SK-N-SH treated with all-trans-retinoic acid at 6 μM for 48 hours (cell line): Measurements from ENCODE around the gene CTNND2.

Experiments
- ATAC-seq: fragments of 200-7000 bp; cut with Tn5 transposase; 3 replicates; pipeline ENCODE4 v1.9.1; 2020; ENCODE audit warnings: mild to moderate bottlenecking, moderate library complexity
- ARNTL ChIP-seq: fragments of 450-650 bp; formaldehyde crosslinking; IDR thresholded peaks from 2 replicates; pipeline ENCODE4 v1.5.0; 2020; ENCODE audit warnings: low read depth, mild to moderate bottlenecking, moderate library complexity, borderline replicate concordance
- BACH2 ChIP-seq: fragments of 250-450 bp; sonication (Bioruptor Pico); IDR thresholded peaks from 2 replicates; pipeline ENCODE4 v1.9.0; 2021; ENCODE audit warnings: mild to moderate bottlenecking, borderline replicate concordance
- CSDC2 ChIP-seq: fragments of 250-450 bp; sonication (Bioruptor Pico); IDR thresholded peaks from 2 replicates; pipeline ENCODE4 v1.5.0; 2020; ENCODE audit warnings: mild to moderate bottlenecking, moderate library complexity
- ESRRG ChIP-seq: fragments of 250-450 bp; sonication (Bioruptor Pico); IDR thresholded peaks from 2 replicates; pipeline ENCODE4 v1.6.1; 2021; ENCODE audit warnings: mild to moderate bottlenecking
- GLIS3 ChIP-seq: fragments of 250-450 bp; sonication (Bioruptor Pico); IDR thresholded peaks from 2 replicates; pipeline ENCODE4 v1.5.0; 2020; ENCODE audit warnings: mild to moderate bottlenecking, moderate library complexity
- ISL1 ChIP-seq: fragments of 250-450 bp; sonication (Bioruptor Pico); IDR thresholded peaks from 2 replicates; pipeline ENCODE4 v2.1.2; 2022; ENCODE audit warnings: mild to moderate bottlenecking, moderate library complexity
- OSR1 ChIP-seq: fragments of 250-450 bp; sonication (Bioruptor Pico); IDR thresholded peaks from 2 replicates; pipeline ENCODE4 v1.8.0; 2022; ENCODE audit warnings: moderate library complexity, mild to moderate bottlenecking, inconsistent platforms
- PPARA ChIP-seq: fragments of 250-450 bp; sonication (Bioruptor Pico); IDR thresholded peaks from 2 replicates; pipeline ENCODE4 v1.5.0; 2020; ENCODE audit warnings: mild to moderate bottlenecking, borderline replicate concordance
- RARB ChIP-seq: fragments of 250-450 bp; sonication (Bioruptor Pico); IDR thresholded peaks from 2 replicates; pipeline ENCODE4 v1.8.0; 2021; ENCODE audit warnings: mild to moderate bottlenecking, moderate library complexity
- SNAI2 ChIP-seq: fragments of 250-450 bp; sonication (Bioruptor Pico); IDR thresholded peaks from 2 replicates; pipeline ENCODE4 v1.5.0; 2020; ENCODE audit warnings: mild to moderate bottlenecking, moderate library complexity
- TCF4 ChIP-seq: fragments of 250-450 bp; sonication (Bioruptor Pico); IDR thresholded peaks from 2 replicates; pipeline ENCODE4 v1.8.0; 2021; ENCODE audit warnings: mild to moderate bottlenecking, moderate library complexity, borderline replicate concordance
- TOX ChIP-seq: fragments of 250-450 bp; sonication (Bioruptor Pico); IDR thresholded peaks from 2 replicates; pipeline ENCODE4 v1.8.0; 2021; ENCODE audit warnings: mild to moderate bottlenecking, moderate library complexity, borderline replicate concordance
- ZC3H10 ChIP-seq: fragments of 250-450 bp; sonication (Bioruptor Pico); IDR thresholded peaks from 2 replicates; pipeline ENCODE4 v1.5.1; 2021; ENCODE audit warnings: mild to moderate bottlenecking, moderate library complexity
- ZFP3 ChIP-seq: fragments of 250-450 bp; sonication (Bioruptor Pico); IDR thresholded peaks from 2 replicates; pipeline ENCODE4 v1.5.0; 2020; ENCODE audit warnings: mild to moderate bottlenecking, moderate library complexity
- ZFP30 ChIP-seq: fragments of 450-650 bp; formaldehyde crosslinking; IDR thresholded peaks from 2 replicates; pipeline ENCODE4 v1.5.0; 2022; ENCODE audit warnings: mild to moderate bottlenecking, moderate library complexity
- ZNF565 ChIP-seq: fragments of 450-650 bp; formaldehyde crosslinking; conservative IDR thresholded peaks from 2 replicates; pipeline ENCODE4 v1.5.0; 2020; ENCODE audit warnings: low read depth, mild to moderate bottlenecking, moderate library complexity
- ZNF70 ChIP-seq: fragments of 450-650 bp; formaldehyde crosslinking; IDR thresholded peaks from 2 replicates; pipeline ENCODE4 v1.5.0; 2020; ENCODE audit warnings: mild to moderate bottlenecking, moderate library complexity
- ZNF8 ChIP-seq: fragments of 450-650 bp; formaldehyde crosslinking; IDR thresholded peaks from 2 replicates; pipeline ENCODE4 v1.5.0; 2020; ENCODE audit warnings: mild to moderate bottlenecking, moderate library complexity
- TF ChIP-seq, protein P1 (sequence below): fragments of 250-450 bp; sonication (Bioruptor Pico); IDR thresholded peaks from 2 replicates; pipeline ENCODE4 v1.8.0; 2020; ENCODE audit warnings: mild to moderate bottlenecking, moderate library complexity, borderline replicate concordance
- TF ChIP-seq, protein P2 (sequence below): fragments of 250-450 bp; sonication (Bioruptor Pico); IDR thresholded peaks from 2 replicates; pipeline ENCODE4 v1.5.1; 2021; ENCODE audit warnings: mild to moderate bottlenecking, moderate library complexity
- TF ChIP-seq, protein P3 (sequence below): fragments of 250-450 bp; sonication (Bioruptor Pico); IDR thresholded peaks from 2 replicates; pipeline ENCODE4 v1.5.1; 2020; ENCODE audit warnings: low read depth, mild to moderate bottlenecking, moderate library complexity
- TF ChIP-seq, protein P4 (sequence below): fragments of 250-450 bp; sonication (Bioruptor Pico); IDR thresholded peaks from 2 replicates; pipeline ENCODE4 v1.5.0; 2020; ENCODE audit warnings: mild to moderate bottlenecking, moderate library complexity

The CTNND2 gene

DNA sequence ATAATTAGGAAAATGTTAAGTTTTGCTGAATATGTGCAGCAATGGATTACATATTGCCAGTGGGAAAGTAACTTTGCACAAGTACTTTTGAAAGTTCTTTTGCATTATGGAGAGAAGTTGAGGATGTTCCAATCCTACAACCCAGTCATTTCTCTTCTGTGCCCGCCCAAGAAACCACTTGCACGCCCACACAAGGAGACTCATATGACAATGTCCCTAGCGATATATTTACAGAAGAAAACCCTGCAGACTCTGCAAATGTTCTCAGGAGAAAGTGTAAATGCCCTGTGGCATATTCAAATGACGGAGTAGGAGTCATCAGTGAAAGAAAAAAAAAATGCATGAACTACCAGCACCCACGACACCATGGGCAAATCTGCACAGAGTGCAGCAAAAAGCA lies 356.5 kb downstream of the CTNND2 start (continued):
- TF ChIP-seq, protein P1, sequence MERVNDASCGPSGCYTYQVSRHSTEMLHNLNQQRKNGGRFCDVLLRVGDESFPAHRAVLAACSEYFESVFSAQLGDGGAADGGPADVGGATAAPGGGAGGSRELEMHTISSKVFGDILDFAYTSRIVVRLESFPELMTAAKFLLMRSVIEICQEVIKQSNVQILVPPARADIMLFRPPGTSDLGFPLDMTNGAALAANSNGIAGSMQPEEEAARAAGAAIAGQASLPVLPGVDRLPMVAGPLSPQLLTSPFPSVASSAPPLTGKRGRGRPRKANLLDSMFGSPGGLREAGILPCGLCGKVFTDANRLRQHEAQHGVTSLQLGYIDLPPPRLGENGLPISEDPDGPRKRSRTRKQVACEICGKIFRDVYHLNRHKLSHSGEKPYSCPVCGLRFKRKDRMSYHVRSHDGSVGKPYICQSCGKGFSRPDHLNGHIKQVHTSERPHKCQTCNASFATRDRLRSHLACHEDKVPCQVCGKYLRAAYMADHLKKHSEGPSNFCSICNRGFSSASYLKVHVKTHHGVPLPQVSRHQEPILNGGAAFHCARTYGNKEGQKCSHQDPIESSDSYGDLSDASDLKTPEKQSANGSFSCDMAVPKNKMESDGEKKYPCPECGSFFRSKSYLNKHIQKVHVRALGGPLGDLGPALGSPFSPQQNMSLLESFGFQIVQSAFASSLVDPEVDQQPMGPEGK = no peak
- TF ChIP-seq ESRRG = no peak
- no peak for TF ChIP-seq TOX (CRISPR knock-in tag)
- TF ChIP-seq SNAI2 (CRISPR knock-in tag) = no peak
- TF ChIP-seq ZNF565 (CRISPR knock-in tag) = no peak

DNA sequence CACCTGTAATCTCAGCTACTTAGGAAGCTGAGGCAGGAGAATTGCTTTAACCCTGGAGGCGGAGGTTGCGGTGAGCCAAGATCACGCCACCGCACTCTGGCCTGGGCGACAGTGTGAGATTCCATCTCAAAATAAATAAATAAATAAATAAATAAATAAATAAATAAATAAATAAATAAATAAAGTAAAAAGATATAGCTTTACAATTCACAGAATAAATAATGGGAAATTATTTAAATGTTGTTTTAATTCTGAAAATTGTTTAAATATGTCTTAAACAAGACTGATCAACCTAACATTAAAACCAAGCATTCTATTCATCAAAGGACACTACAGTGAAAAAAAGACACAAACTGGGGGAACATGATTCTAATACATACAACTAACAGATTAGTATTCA lies 357.1 kb downstream of the CTNND2 start:
- no peak for ATAC-seq
- TF ChIP-seq TCF4 (CRISPR knock-in tag) (no peak), GLIS3 (CRISPR knock-in tag) (no peak), TOX (CRISPR knock-in tag) (no peak), CSDC2 (no peak), ARNTL (CRISPR knock-in tag) (no peak), ZC3H10 (CRISPR knock-in tag) (no peak), ESRRG (no peak), BACH2 (CRISPR knock-in tag) (no peak), PPARA (CRISPR knock-in tag) (no peak), ZNF8 (CRISPR knock-in tag) (no peak), ZFP30 (CRISPR knock-in tag) (no peak), ISL1 (CRISPR knock-in tag) (no peak), ZNF70 (CRISPR knock-in tag) (no peak), SNAI2 (CRISPR knock-in tag) (no peak), OSR1 (CRISPR knock-in tag) (no peak), ZFP3 (CRISPR knock-in tag) (no peak)
- TF ChIP-seq, protein P2, sequence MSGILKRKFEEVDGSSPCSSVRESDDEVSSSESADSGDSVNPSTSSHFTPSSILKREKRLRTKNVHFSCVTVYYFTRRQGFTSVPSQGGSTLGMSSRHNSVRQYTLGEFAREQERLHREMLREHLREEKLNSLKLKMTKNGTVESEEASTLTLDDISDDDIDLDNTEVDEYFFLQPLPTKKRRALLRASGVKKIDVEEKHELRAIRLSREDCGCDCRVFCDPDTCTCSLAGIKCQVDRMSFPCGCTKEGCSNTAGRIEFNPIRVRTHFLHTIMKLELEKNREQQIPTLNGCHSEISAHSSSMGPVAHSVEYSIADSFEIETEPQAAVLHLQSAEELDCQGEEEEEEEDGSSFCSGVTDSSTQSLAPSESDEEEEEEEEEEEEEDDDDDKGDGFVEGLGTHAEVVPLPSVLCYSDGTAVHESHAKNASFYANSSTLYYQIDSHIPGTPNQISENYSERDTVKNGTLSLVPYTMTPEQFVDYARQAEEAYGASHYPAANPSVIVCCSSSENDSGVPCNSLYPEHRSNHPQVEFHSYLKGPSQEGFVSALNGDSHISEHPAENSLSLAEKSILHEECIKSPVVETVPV = no peak
- TF ChIP-seq, protein P1 = no peak
- TF ChIP-seq, protein P3, sequence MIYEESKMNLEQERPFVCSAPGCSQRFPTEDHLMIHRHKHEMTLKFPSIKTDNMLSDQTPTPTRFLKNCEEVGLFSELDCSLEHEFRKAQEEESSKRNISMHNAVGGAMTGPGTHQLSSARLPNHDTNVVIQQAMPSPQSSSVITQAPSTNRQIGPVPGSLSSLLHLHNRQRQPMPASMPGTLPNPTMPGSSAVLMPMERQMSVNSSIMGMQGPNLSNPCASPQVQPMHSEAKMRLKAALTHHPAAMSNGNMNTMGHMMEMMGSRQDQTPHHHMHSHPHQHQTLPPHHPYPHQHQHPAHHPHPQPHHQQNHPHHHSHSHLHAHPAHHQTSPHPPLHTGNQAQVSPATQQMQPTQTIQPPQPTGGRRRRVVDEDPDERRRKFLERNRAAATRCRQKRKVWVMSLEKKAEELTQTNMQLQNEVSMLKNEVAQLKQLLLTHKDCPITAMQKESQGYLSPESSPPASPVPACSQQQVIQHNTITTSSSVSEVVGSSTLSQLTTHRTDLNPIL (CRISPR knock-in tag) = no peak
- TF ChIP-seq, protein P4, sequence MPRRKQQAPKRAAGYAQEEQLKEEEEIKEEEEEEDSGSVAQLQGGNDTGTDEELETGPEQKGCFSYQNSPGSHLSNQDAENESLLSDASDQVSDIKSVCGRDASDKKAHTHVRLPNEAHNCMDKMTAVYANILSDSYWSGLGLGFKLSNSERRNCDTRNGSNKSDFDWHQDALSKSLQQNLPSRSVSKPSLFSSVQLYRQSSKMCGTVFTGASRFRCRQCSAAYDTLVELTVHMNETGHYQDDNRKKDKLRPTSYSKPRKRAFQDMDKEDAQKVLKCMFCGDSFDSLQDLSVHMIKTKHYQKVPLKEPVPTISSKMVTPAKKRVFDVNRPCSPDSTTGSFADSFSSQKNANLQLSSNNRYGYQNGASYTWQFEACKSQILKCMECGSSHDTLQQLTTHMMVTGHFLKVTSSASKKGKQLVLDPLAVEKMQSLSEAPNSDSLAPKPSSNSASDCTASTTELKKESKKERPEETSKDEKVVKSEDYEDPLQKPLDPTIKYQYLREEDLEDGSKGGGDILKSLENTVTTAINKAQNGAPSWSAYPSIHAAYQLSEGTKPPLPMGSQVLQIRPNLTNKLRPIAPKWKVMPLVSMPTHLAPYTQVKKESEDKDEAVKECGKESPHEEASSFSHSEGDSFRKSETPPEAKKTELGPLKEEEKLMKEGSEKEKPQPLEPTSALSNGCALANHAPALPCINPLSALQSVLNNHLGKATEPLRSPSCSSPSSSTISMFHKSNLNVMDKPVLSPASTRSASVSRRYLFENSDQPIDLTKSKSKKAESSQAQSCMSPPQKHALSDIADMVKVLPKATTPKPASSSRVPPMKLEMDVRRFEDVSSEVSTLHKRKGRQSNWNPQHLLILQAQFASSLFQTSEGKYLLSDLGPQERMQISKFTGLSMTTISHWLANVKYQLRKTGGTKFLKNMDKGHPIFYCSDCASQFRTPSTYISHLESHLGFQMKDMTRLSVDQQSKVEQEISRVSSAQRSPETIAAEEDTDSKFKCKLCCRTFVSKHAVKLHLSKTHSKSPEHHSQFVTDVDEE (CRISPR knock-in tag) = no peak

DNA sequence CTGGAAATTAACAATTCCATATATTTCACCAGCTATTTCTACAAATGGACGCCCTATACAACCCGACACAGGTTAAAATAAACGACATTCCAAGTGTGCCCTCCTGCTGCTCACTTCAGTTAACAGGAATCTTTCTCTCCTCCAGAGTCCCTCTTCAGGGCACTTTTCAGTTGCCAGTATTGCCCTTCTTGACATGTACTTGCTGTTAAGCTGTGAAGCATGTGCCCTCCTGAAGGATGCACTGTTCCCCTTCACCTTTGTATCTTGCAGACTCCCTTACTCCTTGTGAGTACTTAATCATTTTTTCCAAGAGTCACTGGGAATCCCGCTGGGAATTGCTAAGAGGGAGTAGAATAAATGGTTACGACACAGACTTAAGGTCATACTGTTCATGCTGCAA lies 364.1 kb downstream of the CTNND2 start:
- TF ChIP-seq RARB (CRISPR knock-in tag) (no peak), ARNTL (CRISPR knock-in tag) (no peak), PPARA (CRISPR knock-in tag) (no peak)
- TF ChIP-seq, all 23 proteins: peak for 0
- ATAC-seq = no peak
